Measurements from ENCODE around the gene LHPP.

Gene LHPP

GRCh38 chr10:124625831-124626238, 164.2 kb downstream of the LHPP start:
- Histone ChIP-seq H3K27me3 (ENCODE audit: insufficient read depth, low read length) (no peaks in the 10 kb centered on the region), H3K4me3 (ENCODE audit: low read length) (no peak overlapping the region), H3K4me1 (ENCODE audit: insufficient read depth, low read length) (peaks cover 9% of the 10 kb centered on the region), H3K9me3 (ENCODE audit: insufficient read depth, low read depth, low read length) (no peaks in the 10 kb centered on the region), H3K27ac (ENCODE audit: low read length) (no peak overlapping the region), H3K36me3 (ENCODE audit: insufficient read depth, low read depth, low read length) (no peaks in the 10 kb centered on the region), H3K9ac (ENCODE audit: low read depth, low read length) (no peak overlapping the region; the same call in 1 of the 2 replicates)

DNA sequence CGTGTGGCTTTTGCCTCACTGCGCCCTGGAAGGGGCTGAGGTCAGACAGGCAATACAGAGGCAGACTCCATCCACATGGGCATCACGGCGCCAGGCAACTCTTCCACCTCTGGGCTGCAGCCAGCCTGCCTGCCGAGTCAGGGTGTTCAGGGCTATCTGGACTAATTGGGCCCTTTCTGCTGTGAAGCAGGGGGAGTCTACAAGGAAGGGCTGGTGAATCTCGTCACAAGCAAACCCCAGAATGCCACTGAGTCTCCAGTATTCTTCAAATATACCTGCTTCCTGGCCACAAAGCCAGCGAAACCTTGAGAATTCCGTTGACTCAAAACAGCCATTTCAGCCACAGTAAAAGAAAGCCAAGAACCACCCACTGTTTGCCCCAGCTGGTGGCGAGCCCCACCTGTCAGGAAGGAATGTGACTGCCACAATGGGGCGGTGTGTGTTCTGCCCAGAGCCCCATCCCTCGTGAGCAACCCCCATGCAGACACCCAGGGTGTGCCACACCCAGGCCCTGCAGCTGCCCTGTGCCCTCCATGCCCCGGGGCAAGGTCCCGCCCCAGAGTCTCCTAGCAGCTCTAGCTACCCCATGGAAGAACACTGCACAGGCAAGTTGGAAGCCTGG, 165.2 kb downstream of the LHPP start:
- no peak overlapping the region for H3K4me3 ChIP-seq (ENCODE audit: low read length)
- no peaks in the 10 kb centered on the region for H3K27me3 ChIP-seq (ENCODE audit: insufficient read depth, low read length)
- H3K9ac ChIP-seq (ENCODE audit: low read depth, low read length), result peak overlapping the region; percentile 34; the same call in 1 of the 2 replicates
- H3K27ac ChIP-seq (ENCODE audit: low read length), result no peak overlapping the region
- H3K36me3 ChIP-seq (ENCODE audit: insufficient read depth, low read depth, low read length), result no peaks in the 10 kb centered on the region
- H3K9me3 ChIP-seq (ENCODE audit: insufficient read depth, low read depth, low read length), result no peaks in the 10 kb centered on the region
- peaks cover 9% of the 10 kb centered on the region for H3K4me1 ChIP-seq (ENCODE audit: insufficient read depth, low read length)

- Histone ChIP-seq H3K36me3 (ENCODE audit: insufficient read depth, low read depth, low read length) (no peaks in the 10 kb centered on the region), H3K9ac (ENCODE audit: low read depth, low read length) (no peak overlapping the region), H3K4me3 (ENCODE audit: low read length) (no peak overlapping the region), H3K27me3 (ENCODE audit: insufficient read depth, low read length) (no peaks in the 10 kb centered on the region), H3K27ac (ENCODE audit: low read length) (no peak overlapping the region), H3K4me1 (ENCODE audit: insufficient read depth, low read length) (peaks cover 9% of the 10 kb centered on the region), H3K9me3 (ENCODE audit: insufficient read depth, low read depth, low read length) (no peaks in the 10 kb centered on the region)
These were observed 166.4 kb downstream of the LHPP start for GRCh38 chr10:124627866-124628675.

DNA sequence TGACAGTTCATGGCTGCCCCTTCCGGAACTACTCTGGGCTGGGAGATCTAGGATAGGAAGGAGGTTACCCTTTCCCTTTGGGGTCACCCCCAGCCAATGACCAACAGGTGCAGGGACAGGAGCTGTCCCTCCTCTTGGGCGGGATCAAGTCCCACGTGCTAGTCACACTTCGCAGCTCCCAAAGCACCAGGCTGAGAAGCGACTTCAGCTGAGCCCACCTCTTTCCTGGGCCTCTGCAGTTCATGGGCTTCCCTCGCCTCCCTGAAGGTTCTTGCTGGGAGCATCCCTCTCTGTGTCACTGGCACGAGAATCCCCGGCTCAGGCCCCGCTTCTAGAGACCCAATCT, 167.0 kb downstream of the LHPP start:
- Histone ChIP-seq H3K4me1 (ENCODE audit: insufficient read depth, low read length) (peaks cover 9% of the 10 kb centered on the region), H3K27ac (ENCODE audit: low read length) (no peak overlapping the region), H3K36me3 (ENCODE audit: insufficient read depth, low read depth, low read length) (no peaks in the 10 kb centered on the region), H3K4me3 (ENCODE audit: low read length) (no peak overlapping the region), H3K27me3 (ENCODE audit: insufficient read depth, low read length) (no peaks in the 10 kb centered on the region), H3K9ac (ENCODE audit: low read depth, low read length) (no peak overlapping the region), H3K9me3 (ENCODE audit: insufficient read depth, low read depth, low read length) (no peaks in the 10 kb centered on the region)

- Histone ChIP-seq H3K9ac (ENCODE audit: low read depth, low read length) (no peak overlapping the region), H3K9me3 (ENCODE audit: insufficient read depth, low read depth, low read length) (no peaks in the 10 kb centered on the region), H3K4me1 (ENCODE audit: insufficient read depth, low read length) (peaks cover 9% of the 10 kb centered on the region), H3K27me3 (ENCODE audit: insufficient read depth, low read length) (no peaks in the 10 kb centered on the region), H3K27ac (ENCODE audit: low read length) (no peak overlapping the region), H3K36me3 (ENCODE audit: insufficient read depth, low read depth, low read length) (no peaks in the 10 kb centered on the region), H3K4me3 (ENCODE audit: low read length) (no peak overlapping the region)
These were observed 167.8 kb downstream of the LHPP start for GRCh38 chr10:124629415-124629814.

GRCh38 chr10:124629842-124630241, 168.2 kb downstream of the LHPP start:
- no peaks in the 10 kb centered on the region for H3K36me3 ChIP-seq (ENCODE audit: insufficient read depth, low read depth, low read length)
- no peaks in the 10 kb centered on the region for H3K27me3 ChIP-seq (ENCODE audit: insufficient read depth, low read length)
- H3K4me3 ChIP-seq (ENCODE audit: low read length), result no peak overlapping the region
- H3K27ac ChIP-seq (ENCODE audit: low read length), result no peak overlapping the region
- H3K4me1 ChIP-seq (ENCODE audit: insufficient read depth, low read length), result peaks cover 9% of the 10 kb centered on the region
- no peak overlapping the region for H3K9ac ChIP-seq (ENCODE audit: low read depth, low read length)
- no peaks in the 10 kb centered on the region for H3K9me3 ChIP-seq (ENCODE audit: insufficient read depth, low read depth, low read length)

DNA sequence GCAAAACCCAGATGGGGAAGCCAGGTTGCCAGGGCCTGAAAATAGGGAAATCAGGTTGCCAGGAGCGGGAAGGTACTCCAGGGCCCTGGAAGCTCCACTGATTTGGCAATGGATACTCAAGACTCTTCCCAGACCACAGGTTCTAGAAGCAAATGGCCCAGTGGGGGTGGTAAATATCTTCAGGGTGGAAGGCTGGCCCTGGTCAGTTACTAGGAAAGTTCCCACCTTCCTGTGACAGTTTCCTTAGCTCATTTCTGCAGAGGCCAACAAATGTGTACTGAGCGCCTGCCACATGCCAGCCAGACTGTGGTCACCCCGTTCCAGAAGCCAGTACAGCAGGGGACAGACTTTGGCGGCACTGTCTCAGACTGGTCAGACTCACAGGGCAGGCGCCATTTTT, 168.9 kb downstream of the LHPP start:
- H3K4me3 ChIP-seq (ENCODE audit: low read length), result no peak overlapping the region
- H3K27ac ChIP-seq (ENCODE audit: low read length), result no peak overlapping the region
- no peaks in the 10 kb centered on the region for H3K27me3 ChIP-seq (ENCODE audit: insufficient read depth, low read length)
- H3K9ac ChIP-seq (ENCODE audit: low read depth, low read length), result no peak overlapping the region
- no peaks in the 10 kb centered on the region for H3K36me3 ChIP-seq (ENCODE audit: insufficient read depth, low read depth, low read length)
- H3K9me3 ChIP-seq (ENCODE audit: insufficient read depth, low read depth, low read length), result no peaks in the 10 kb centered on the region
- peaks cover 9% of the 10 kb centered on the region for H3K4me1 ChIP-seq (ENCODE audit: insufficient read depth, low read length)

- Histone ChIP-seq H3K4me1 (ENCODE audit: insufficient read depth, low read length) (0 out of 2 replicates have a peak, but pooled peaks cover 3% of the 10 kb centered on the region), H3K27ac (ENCODE audit: low read length) (no peak overlapping the region)
These were observed 170.5 kb downstream of the LHPP start for GRCh38 chr10:124632064-124632531.

GRCh38 chr10:124632566-124632965, 170.9 kb downstream of the LHPP start:
- Histone ChIP-seq H3K9me3 (ENCODE audit: insufficient read depth, low read depth, low read length) (no peaks in the 10 kb centered on the region), H3K27ac (ENCODE audit: low read length) (no peak overlapping the region), H3K27me3 (ENCODE audit: insufficient read depth, low read length) (no peaks in the 10 kb centered on the region), H3K4me3 (ENCODE audit: low read length) (no peak overlapping the region), H3K36me3 (ENCODE audit: insufficient read depth, low read depth, low read length) (no peaks in the 10 kb centered on the region), H3K4me1 (ENCODE audit: insufficient read depth, low read length) (no peaks in the 10 kb centered on the region), H3K9ac (ENCODE audit: low read depth, low read length) (no peak overlapping the region)

More at GRCh38 chr10:124632064-124632531, 170.5 kb downstream of the LHPP start:
- Histone ChIP-seq H3K4me3 (ENCODE audit: low read length) (no peak overlapping the region), H3K9ac (ENCODE audit: low read depth, low read length) (no peak overlapping the region), H3K27me3 (ENCODE audit: insufficient read depth, low read length) (no peaks in the 10 kb centered on the region), H3K36me3 (ENCODE audit: insufficient read depth, low read depth, low read length) (no peaks in the 10 kb centered on the region), H3K9me3 (ENCODE audit: insufficient read depth, low read depth, low read length) (no peaks in the 10 kb centered on the region)

DNA sequence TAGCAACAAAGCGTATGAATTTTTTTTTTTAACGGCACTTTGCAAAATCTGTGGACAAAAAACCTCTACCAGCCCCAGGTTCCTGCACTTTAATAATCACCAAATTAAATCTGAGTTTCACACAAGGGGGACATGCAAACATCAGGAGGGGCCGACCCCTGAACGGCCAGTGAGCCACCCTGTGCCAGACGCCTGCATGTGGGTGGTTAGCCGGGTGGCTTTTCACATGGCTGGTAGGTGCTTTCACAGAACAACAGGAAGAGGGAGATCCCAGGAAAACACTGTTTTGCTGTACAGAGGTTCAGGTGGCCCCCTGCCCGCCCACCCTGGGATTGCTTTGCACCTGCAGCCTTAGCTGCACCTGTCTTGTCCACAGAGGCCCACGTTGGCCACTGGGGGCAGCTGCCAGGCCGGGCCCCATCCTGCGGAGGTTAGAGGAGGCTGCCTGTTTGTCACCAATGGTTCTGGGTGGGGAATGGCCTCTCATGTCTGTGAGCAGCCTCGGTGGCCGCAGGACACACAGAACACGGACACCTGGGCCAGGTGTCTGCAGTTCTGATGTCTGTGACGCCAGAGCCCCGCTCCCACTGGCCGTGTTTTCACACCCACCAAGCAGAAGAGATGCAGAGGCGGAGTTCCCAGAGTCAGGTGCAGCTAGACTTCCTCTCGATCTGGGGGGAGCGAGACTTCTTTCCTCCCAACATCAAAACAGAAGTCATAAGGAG, 174.8 kb downstream of the LHPP start:
- Histone ChIP-seq H3K9me3 (ENCODE audit: insufficient read depth, low read depth, low read length) (no peaks in the 10 kb centered on the region), H3K4me1 (ENCODE audit: insufficient read depth, low read length) (no peaks in the 10 kb centered on the region), H3K36me3 (ENCODE audit: insufficient read depth, low read depth, low read length) (no peaks in the 10 kb centered on the region), H3K4me3 (ENCODE audit: low read length) (no peak overlapping the region), H3K27me3 (ENCODE audit: insufficient read depth, low read length) (no peaks in the 10 kb centered on the region), H3K9ac (ENCODE audit: low read depth, low read length) (no peak overlapping the region), H3K27ac (ENCODE audit: low read length) (no peak overlapping the region)

DNA sequence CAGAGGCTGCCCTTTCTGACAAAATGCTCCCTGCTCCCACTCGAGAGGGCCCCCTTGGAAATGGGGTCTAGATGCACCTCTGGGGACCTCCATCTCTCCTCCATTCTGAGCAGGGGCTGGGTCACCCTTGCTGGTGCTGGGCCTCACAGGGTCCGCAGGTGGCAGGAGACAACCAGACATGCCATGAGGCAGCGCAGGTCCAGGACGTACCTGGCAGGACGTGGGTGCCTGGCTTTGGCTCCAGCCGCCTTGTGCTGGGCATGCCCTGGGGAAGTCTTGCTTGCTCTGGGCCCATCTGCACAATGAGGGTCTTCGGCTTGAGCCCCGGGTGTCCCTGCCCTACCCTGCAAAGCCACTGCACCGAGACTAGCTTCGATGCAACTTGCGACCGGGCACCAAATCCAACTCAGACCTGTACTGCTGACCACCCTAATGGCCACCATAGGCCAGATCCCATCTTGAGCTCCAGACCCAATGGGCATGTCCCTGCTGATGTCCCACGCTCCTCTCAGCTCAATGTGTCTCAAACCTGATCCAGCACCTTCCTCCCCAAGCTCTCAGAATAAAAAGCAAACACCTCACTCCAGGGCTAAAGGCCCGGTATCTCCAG, 175.6 kb downstream of the LHPP start:
- Histone ChIP-seq H3K27me3 (ENCODE audit: insufficient read depth, low read length) (no peaks in the 10 kb centered on the region), H3K9ac (ENCODE audit: low read depth, low read length) (no peak overlapping the region), H3K4me3 (ENCODE audit: low read length) (no peak overlapping the region), H3K27ac (ENCODE audit: low read length) (no peak overlapping the region), H3K9me3 (ENCODE audit: insufficient read depth, low read depth, low read length) (no peaks in the 10 kb centered on the region), H3K4me1 (ENCODE audit: insufficient read depth, low read length) (no peaks in the 10 kb centered on the region), H3K36me3 (ENCODE audit: insufficient read depth, low read depth, low read length) (no peaks in the 10 kb centered on the region)

Measured in iPS-20b (cell line).